H9 (cell line): ENCODE data around the gene MGARP. TPM values are rescaled to one million over a fixed set of nuclear protein-coding genes. Genes with fewer than 3 reads are reported as not detected.

ENCODE experiments used
- DNase-seq: peaks from one replicate; pipeline ENCODE4 v3.0.0-alpha.2; 2017
- H2AFZ ChIP-seq: one replicate; pipeline ENCODE4 v1.6.1; 2013; ENCODE audit warnings: mild to moderate bottlenecking, low read length, control low read depth, moderate library complexity
- H2AK5ac ChIP-seq: 2 replicates; pipeline ENCODE4 v1.6.1; 2013; ENCODE audit warnings: low read length, control low read depth, mixed read lengths; ENCODE audit not compliant: insufficient read length
- H2BK120ac ChIP-seq: one replicate; pipeline ENCODE4 v1.6.1; 2013; ENCODE audit warnings: low read depth, mild to moderate bottlenecking, low read length, control low read depth, inconsistent platforms; ENCODE audit not compliant: poor library complexity, severe bottlenecking
- H2BK12ac ChIP-seq: 2 replicates; pipeline ENCODE4 v1.6.1; 2013; ENCODE audit warnings: low read length, control low read depth, mixed read lengths, low read depth; ENCODE audit not compliant: insufficient read length
- H2BK15ac ChIP-seq: 2 replicates; pipeline ENCODE4 v1.6.1; 2013; ENCODE audit warnings: low read depth, low read length, control low read depth
- H2BK20ac ChIP-seq: one replicate; pipeline ENCODE4 v1.6.1; 2013; ENCODE audit warnings: low read depth, mild to moderate bottlenecking, low read length, control low read depth, inconsistent platforms; ENCODE audit not compliant: poor library complexity, severe bottlenecking
- H2BK5ac ChIP-seq: 2 replicates; pipeline ENCODE4 v1.6.1; 2013; ENCODE audit warnings: low read length, control low read depth, mixed read lengths; ENCODE audit not compliant: insufficient read length
- H3K14ac ChIP-seq: 2 replicates; pipeline ENCODE4 v1.6.1; 2013; ENCODE audit warnings: low read length, control low read depth; ENCODE audit not compliant: insufficient read depth
- H3K18ac ChIP-seq: 2 replicates; pipeline ENCODE4 v1.6.1; 2013; ENCODE audit warnings: low read depth, mild to moderate bottlenecking, mixed read lengths, low read length, control low read depth; ENCODE audit not compliant: insufficient read length
- H3K23ac ChIP-seq: 2 replicates; pipeline ENCODE4 v1.6.1; 2013; ENCODE audit warnings: low read length, control low read depth, mixed read lengths, low read depth; ENCODE audit not compliant: insufficient read length
- H3K23me2 ChIP-seq: 2 replicates; pipeline ENCODE4 v1.6.1; 2013; ENCODE audit warnings: low read depth, mild to moderate bottlenecking, mixed read lengths, low read length, control low read depth; ENCODE audit not compliant: insufficient read length, poor library complexity, severe bottlenecking
- H3K27ac ChIP-seq: 2 replicates; pipeline ENCODE4 v1.5.1; 2013; ENCODE audit warnings: low read length, control low read depth, mixed read lengths, low read depth; ENCODE audit not compliant: insufficient read length
- H3K27me3 ChIP-seq: 2 replicates; pipeline ENCODE4 v1.6.1; 2013; ENCODE audit warnings: low read length, control low read depth, inconsistent platforms; ENCODE audit not compliant: insufficient read depth
- H3K4ac ChIP-seq: 2 replicates; pipeline ENCODE4 v1.6.1; 2013; ENCODE audit warnings: low read depth, mild to moderate bottlenecking, control low read depth, inconsistent platforms, low read length, moderate library complexity
- H3K4me1 ChIP-seq: 2 replicates; pipeline ENCODE4 v1.6.1; 2013; ENCODE audit warnings: low read length, control low read depth, inconsistent platforms; ENCODE audit not compliant: insufficient read depth
- H3K4me2 ChIP-seq: 2 replicates; pipeline ENCODE4 v1.6.1; 2013; ENCODE audit warnings: low read length, control low read depth, mixed read lengths; ENCODE audit not compliant: insufficient read length, insufficient read depth
- H3K56ac ChIP-seq: 2 replicates; pipeline ENCODE4 v1.6.1; 2013; ENCODE audit warnings: low read depth, mild to moderate bottlenecking, mixed read lengths, low read length, control low read depth; ENCODE audit not compliant: insufficient read length
- H3K79me1 ChIP-seq: 2 replicates; pipeline ENCODE4 v1.6.1; 2013; ENCODE audit warnings: low read depth, mild to moderate bottlenecking, moderate library complexity, low read length, control low read depth, inconsistent platforms; ENCODE audit not compliant: insufficient read depth, poor library complexity, severe bottlenecking
- H3K79me2 ChIP-seq: 2 replicates; pipeline ENCODE4 v1.6.1; 2013; ENCODE audit warnings: low read length, control low read depth, inconsistent platforms; ENCODE audit not compliant: insufficient read depth
- H3K9ac ChIP-seq: 2 replicates; pipeline ENCODE4 v1.6.1; 2013; ENCODE audit warnings: low read length, control low read depth, mixed read lengths; ENCODE audit not compliant: insufficient read length; ENCODE audit errors: extremely low read depth
- H3K9me3 ChIP-seq: one replicate; pipeline ENCODE4 v1.6.1; 2013; ENCODE audit warnings: low read depth, low read length, inconsistent platforms; ENCODE audit not compliant: control insufficient read depth
- H3T11ph ChIP-seq: one replicate; pipeline ENCODE4 v1.6.1; 2013; ENCODE audit warnings: mild to moderate bottlenecking, low read length, control low read depth, inconsistent platforms
- H4K20me1 ChIP-seq: one replicate; pipeline ENCODE4 v1.6.1; 2013; ENCODE audit not compliant: control insufficient read depth, insufficient read length, insufficient read depth
- H4K5ac ChIP-seq: 2 replicates; pipeline ENCODE4 v1.6.1; 2013; ENCODE audit warnings: low read depth, mild to moderate bottlenecking, mixed read lengths, low read length, control low read depth; ENCODE audit not compliant: insufficient read length
- H4K8ac ChIP-seq: replicated peaks from 2 replicates; pipeline ENCODE4 v1.6.1; 2013; ENCODE audit warnings: low read length, control low read depth, mixed read lengths, low read depth; ENCODE audit not compliant: insufficient read length
- H4K91ac ChIP-seq: 2 replicates; pipeline ENCODE4 v1.6.1; 2013; ENCODE audit warnings: low read depth, mild to moderate bottlenecking, moderate library complexity, mixed read lengths, low read length, control low read depth; ENCODE audit not compliant: insufficient read length
- H3K27ac Mint-ChIP-seq, 3 experiments: 2 replicates in 2 of 3; 3 replicates in 1 of 3; pipeline ENCODE4 v1.8.0; 2020 to 2021; ENCODE audit warnings: mixed read lengths in 3 of 3, mild to moderate bottlenecking in 1 of 3, moderate library complexity in 1 of 3
- H3K27me3 Mint-ChIP-seq: 2 replicates; pipeline ENCODE4 v1.8.0; 2021; ENCODE audit warnings: low read depth, mild to moderate bottlenecking, moderate library complexity, mixed read lengths
- H3K36me3 Mint-ChIP-seq, 3 experiments: 2 replicates in 2 of 3; 3 replicates in 1 of 3; pipeline ENCODE4 v1.8.0; 2020 to 2021; ENCODE audit warnings: low read depth in 3 of 3, mixed read lengths in 3 of 3; ENCODE audit not compliant: insufficient read depth in 1 of 3
- H3K4me1 Mint-ChIP-seq, 2 experiments: 2 replicates each; pipeline ENCODE4 v1.8.0; 2020; ENCODE audit warnings: mixed read lengths in 2 of 2
- H3K4me3 Mint-ChIP-seq, 2 experiments: 2 replicates in 1 of 2; 3 replicates in 1 of 2; pipeline ENCODE4 v1.8.0; 2020 to 2021; ENCODE audit warnings: mild to moderate bottlenecking in 2 of 2, mixed read lengths in 2 of 2, moderate library complexity in 1 of 2
- H3K9me3 Mint-ChIP-seq, 2 experiments: 2 replicates in 1 of 2; 3 replicates in 1 of 2; pipeline ENCODE4 v1.8.0; 2020; ENCODE audit warnings: mild to moderate bottlenecking in 2 of 2, mixed read lengths in 2 of 2, moderate library complexity in 1 of 2
- CTCF ChIP-seq: fragments of 200-600 bp; sonication (generic); conservative IDR thresholded peaks from 3 replicates; pipeline ENCODE4 v1.8.0; 2021; ENCODE audit warnings: antibody characterized with exemption, mild to moderate bottlenecking
- WGBS: extraction: QIAGEN DNeasy Blood & Tissue Kit; methylation state at CpG from one replicate; pipeline ENCODE4 v1.1.7; 2013; ENCODE audit warnings: missing lambda C conversion rate, low lambda C conversion rate, mixed read lengths; ENCODE audit not compliant: insufficient read length; ENCODE audit errors: extremely low coverage; 5-methylcytosine and 5-hydroxymethylcytosine counted together
- total RNA-seq: library from RNA; stranded (reverse); gene quantifications from 2 replicates; pipeline ENCODE4 v1.2.1, GENCODE V29; 2021

Gene MGARP
- total RNA-seq, 1 experiment from 2014 or later = 4.0 TPM

DNA sequence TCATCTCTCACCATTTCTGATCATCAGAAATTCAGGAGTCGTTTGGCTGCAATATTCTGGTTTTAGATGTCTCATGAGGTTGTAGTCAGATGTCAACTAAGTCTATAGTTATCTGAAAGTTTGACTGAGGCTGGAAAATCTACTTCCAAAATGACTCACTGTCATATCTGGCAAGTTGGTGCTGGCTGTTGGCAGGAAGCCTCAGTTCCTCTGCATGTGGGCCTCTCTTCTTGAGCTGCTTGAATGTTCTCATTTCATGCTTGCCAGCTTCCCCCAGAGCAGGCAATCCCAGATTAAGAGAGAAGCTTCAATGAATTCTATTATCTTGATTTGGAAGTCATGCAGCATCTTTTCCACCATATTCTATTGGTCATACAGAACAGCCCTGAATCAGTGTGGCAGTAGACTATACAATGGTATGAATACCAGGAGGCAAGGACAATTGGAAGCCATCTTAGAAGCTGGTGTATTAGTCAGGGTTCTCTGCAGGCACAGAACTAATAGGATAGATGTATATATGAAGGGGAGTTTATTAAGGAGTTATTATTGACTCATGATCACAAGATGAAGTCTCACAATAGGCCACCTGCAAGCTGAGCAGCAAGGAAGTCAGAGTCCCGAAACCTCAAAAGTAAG lies 56.2 kb downstream of the MGARP start:
- H4K20me1 ChIP-seq = no peaks in the 10 kb centered on the region
- WGBS = no CpG with 5 or more reads among the region's 2 CpGs
- no peak overlapping the region for H2BK120ac ChIP-seq
- H3K14ac ChIP-seq = no peak overlapping the region
- no peaks in the 10 kb centered on the region for H3K79me1 ChIP-seq
- no peak overlapping the region for H3K4me3 Mint-ChIP-seq
- no peak overlapping the region for H2AFZ ChIP-seq
- no peak overlapping the region for H3K27ac ChIP-seq
- H3K27me3 ChIP-seq = no peaks in the 10 kb centered on the region
- no peak overlapping the region for H3K56ac ChIP-seq
- no peak for TF ChIP-seq CTCF
- no peaks in the 10 kb centered on the region for H3K27me3 Mint-ChIP-seq
- H4K91ac ChIP-seq = no peak overlapping the region
- no peak overlapping the region for H4K5ac ChIP-seq
- no peaks in the 10 kb centered on the region for H3K23me2 ChIP-seq
- H3K4ac ChIP-seq = no peak overlapping the region
- H2BK5ac ChIP-seq = no peak overlapping the region
- no peak overlapping the region for H3K27ac Mint-ChIP-seq
- no peak overlapping the region for H2BK12ac ChIP-seq
- H3K9me3 ChIP-seq = no peaks in the 10 kb centered on the region
- DNase-seq = no peak
- no peaks in the 10 kb centered on the region for H3K4me1 Mint-ChIP-seq
- H3K4me1 ChIP-seq = no peaks in the 10 kb centered on the region
- H3K4me2 ChIP-seq = no peak overlapping the region
- no peaks in the 10 kb centered on the region for H3K36me3 Mint-ChIP-seq
- H3K79me2 ChIP-seq = no peaks in the 10 kb centered on the region
- no peak overlapping the region for H3K18ac ChIP-seq
- H2AK5ac ChIP-seq = no peak overlapping the region
- no peak overlapping the region for H2BK15ac ChIP-seq
- no peaks in the 10 kb centered on the region for H3K9me3 Mint-ChIP-seq
- H3K23ac ChIP-seq = no peak overlapping the region
- H3T11ph ChIP-seq = no peak overlapping the region
- H4K8ac ChIP-seq = no peak overlapping the region
- H3K9ac ChIP-seq = no peak overlapping the region
- H2BK20ac ChIP-seq = no peak overlapping the region
